ENCODE results near the gene ISCA1.

- TF ChIP-seq GATA2 (IDR thresholded peaks at IDR 0.05; ENCODE audit: low read depth, low read length) = no peak
- no peak for TF ChIP-seq GATA3 (IDR thresholded peaks at IDR 0.05; ENCODE audit: low read depth, low read length)
Observed at GRCh38 chr9:86282077-86282978, at the start of gene ISCA1.
